Hepatocyte (in vitro differentiated cells): ENCODE measurements around the gene UBE2D2. TPM values are rescaled to one million over a fixed set of nuclear protein-coding genes. Genes with fewer than 3 reads are reported as not detected.
A peak's percentile ranks its signal among the peaks of the same experiment; 100 is the strongest.

Experiments used
- DNase-seq: peaks from one replicate; pipeline ENCODE4 v3.0.0-alpha.2; 2016; ENCODE audit warnings: low spot score
- H2AFZ ChIP-seq: fragments of 200-600 bp; sonication (generic); 2 replicates; pipeline ENCODE4 v1.6.0; 2016; ENCODE audit warnings: antibody characterized with exemption, mild to moderate bottlenecking
- H3K27ac ChIP-seq: fragments of 200-600 bp; sonication (generic); 2 replicates; pipeline ENCODE4 v1.5.1; 2016; ENCODE audit warnings: mild to moderate bottlenecking
- H3K27me3 ChIP-seq: fragments of 200-600 bp; sonication (generic); 2 replicates; pipeline ENCODE4 v1.6.1; 2016
- H3K36me3 ChIP-seq: fragments of 200-600 bp; sonication (generic); replicated peaks from 2 replicates; pipeline ENCODE4 v1.5.1; 2016; ENCODE audit warnings: low read depth; ENCODE audit not compliant: insufficient read depth
- H3K4me1 ChIP-seq: fragments of 200-600 bp; sonication (generic); 2 replicates; pipeline ENCODE4 v1.5.1; 2016; ENCODE audit warnings: mild to moderate bottlenecking, moderate library complexity; ENCODE audit not compliant: insufficient read depth
- H3K4me2 ChIP-seq: fragments of 200-600 bp; sonication (generic); 2 replicates; pipeline ENCODE4 v1.6.0; 2016
- H3K4me3 ChIP-seq: fragments of 200-600 bp; sonication (generic); 2 replicates; pipeline ENCODE4 v1.5.1; 2016; ENCODE audit warnings: mild to moderate bottlenecking
- H3K79me2 ChIP-seq: fragments of 200-600 bp; sonication (generic); 2 replicates; pipeline ENCODE4 v1.6.0; 2017; ENCODE audit warnings: mild to moderate bottlenecking
- H3K9me2 ChIP-seq: fragments of 200-600 bp; sonication (generic); replicated peaks from 2 replicates; pipeline ENCODE4 v1.6.0; 2017; ENCODE audit warnings: mild to moderate bottlenecking; ENCODE audit not compliant: insufficient read depth
- H3K9me3 ChIP-seq: fragments of 200-600 bp; sonication (generic); 2 replicates; pipeline ENCODE4 v1.5.1; 2016; ENCODE audit warnings: low read depth, mild to moderate bottlenecking
- H4K20me1 ChIP-seq: fragments of 200-600 bp; sonication (generic); 2 replicates; pipeline ENCODE4 v1.6.0; 2016; ENCODE audit warnings: mild to moderate bottlenecking; ENCODE audit not compliant: insufficient read depth, poor library complexity, severe bottlenecking
- EZH2 ChIP-seq: fragments of 200-600 bp; sonication (generic); IDR thresholded peaks from 2 replicates; pipeline ENCODE4 v1.6.1; 2016; ENCODE audit warnings: antibody characterized with exemption, mild to moderate bottlenecking, borderline replicate concordance
- EZH2phosphoT487 ChIP-seq: fragments of 200-600 bp; sonication (generic); IDR thresholded peaks from one replicate; pipeline ENCODE4 v1.6.1; 2018; ENCODE audit warnings: antibody characterized with exemption, mild to moderate bottlenecking, low read depth, moderate library complexity; ENCODE audit not compliant: unreplicated experiment, severe bottlenecking
- WGBS: methylation state at CpG from one replicate; pipeline ENCODE4 v1.1.6; 2016; ENCODE audit warnings: low lambda C conversion rate; ENCODE audit errors: missing lambda C conversion rate; 5-methylcytosine and 5-hydroxymethylcytosine counted together
- polyA plus RNA-seq: library from polyadenylated mRNA; unstranded; fragments of >200 nt; fragmentation: Nextera tagmentation; extraction: Ambion mirVana; gene quantifications from 2 replicates; pipeline ENCODE4 v1.2.1, GENCODE V29; 2016
- total RNA-seq: library from RNA; depleted of rRNA; stranded (reverse); fragments of >200 nt; gene quantifications from 2 replicates; pipeline ENCODE4 v1.2.3, GENCODE V29; 2014
- TF ChIP-seq, protein P1 (sequence below): fragments of 200-600 bp; sonication (generic); IDR thresholded peaks from 2 replicates; pipeline ENCODE4 v1.5.1; 2016; ENCODE audit warnings: antibody characterized with exemption, mild to moderate bottlenecking; ENCODE audit not compliant: poor library complexity

UBE2D2 gene
- total and polyA plus RNA-seq, 2 experiments from 2014 or later, result 85.9 to 182 TPM

DNA sequence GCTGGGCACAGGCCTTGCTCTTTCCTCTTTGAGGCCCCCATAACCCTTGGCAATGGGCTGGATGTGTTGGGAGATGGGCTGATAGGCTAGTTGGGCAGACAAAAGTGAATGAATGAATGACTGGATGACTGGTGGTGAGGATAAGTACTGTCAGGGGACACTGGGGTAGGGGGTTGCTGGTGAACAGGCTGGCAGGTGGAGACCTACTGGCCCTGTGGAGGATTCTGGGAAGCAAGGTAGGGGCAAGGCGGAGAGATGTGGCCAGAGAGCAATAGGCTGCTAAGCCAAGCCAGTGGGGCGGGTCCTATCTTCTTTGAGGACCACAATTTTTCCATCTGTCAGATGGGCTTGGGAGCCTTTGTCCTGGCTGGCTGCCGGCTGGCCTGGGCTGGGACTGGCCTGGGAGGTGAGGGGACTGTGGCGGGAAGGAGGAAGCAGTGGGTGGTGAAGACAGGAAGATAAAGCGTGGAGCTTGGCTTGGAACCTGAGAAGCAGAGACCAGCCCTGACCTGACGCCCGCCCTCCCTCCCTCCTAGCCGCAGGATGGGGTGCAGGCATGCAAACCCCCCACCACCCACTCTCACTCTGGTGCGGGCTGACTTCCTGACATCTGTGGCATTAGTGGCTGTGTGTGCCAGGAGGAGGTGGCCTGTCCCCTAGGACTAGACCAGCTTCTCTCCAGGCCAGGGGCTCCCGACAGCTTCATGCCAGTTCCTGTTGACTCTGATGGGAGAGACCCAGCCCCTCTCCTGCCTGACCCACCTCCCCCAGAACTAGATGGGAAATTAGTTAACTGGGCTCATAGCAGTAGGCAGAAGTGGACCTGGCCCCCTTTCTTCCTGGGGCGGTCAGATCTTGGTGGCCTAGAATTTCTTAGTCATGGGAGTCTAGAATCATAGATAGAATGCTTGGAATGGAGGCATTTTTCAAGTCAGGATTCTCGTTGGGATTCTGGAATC, 96.5 kb downstream of the UBE2D2 start:
- H4K20me1 ChIP-seq, result peaks cover 84% of the 10 kb centered on the region
- no peak overlapping the region for H2AFZ ChIP-seq
- no peak for TF ChIP-seq EZH2phosphoT487
- TF ChIP-seq EZH2, result no peak
- TF ChIP-seq, protein P1, sequence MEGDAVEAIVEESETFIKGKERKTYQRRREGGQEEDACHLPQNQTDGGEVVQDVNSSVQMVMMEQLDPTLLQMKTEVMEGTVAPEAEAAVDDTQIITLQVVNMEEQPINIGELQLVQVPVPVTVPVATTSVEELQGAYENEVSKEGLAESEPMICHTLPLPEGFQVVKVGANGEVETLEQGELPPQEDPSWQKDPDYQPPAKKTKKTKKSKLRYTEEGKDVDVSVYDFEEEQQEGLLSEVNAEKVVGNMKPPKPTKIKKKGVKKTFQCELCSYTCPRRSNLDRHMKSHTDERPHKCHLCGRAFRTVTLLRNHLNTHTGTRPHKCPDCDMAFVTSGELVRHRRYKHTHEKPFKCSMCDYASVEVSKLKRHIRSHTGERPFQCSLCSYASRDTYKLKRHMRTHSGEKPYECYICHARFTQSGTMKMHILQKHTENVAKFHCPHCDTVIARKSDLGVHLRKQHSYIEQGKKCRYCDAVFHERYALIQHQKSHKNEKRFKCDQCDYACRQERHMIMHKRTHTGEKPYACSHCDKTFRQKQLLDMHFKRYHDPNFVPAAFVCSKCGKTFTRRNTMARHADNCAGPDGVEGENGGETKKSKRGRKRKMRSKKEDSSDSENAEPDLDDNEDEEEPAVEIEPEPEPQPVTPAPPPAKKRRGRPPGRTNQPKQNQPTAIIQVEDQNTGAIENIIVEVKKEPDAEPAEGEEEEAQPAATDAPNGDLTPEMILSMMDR, result no peak
- DNase-seq, result no peak
- WGBS, result 72% methylated on average over 11 of the region's 12 CpGs
- H3K79me2 ChIP-seq, result peaks cover 96% of the 10 kb centered on the region
- peaks cover 90% of the 10 kb centered on the region for H3K4me1 ChIP-seq
- no peaks in the 10 kb centered on the region for H3K9me2 ChIP-seq
- H3K27me3 ChIP-seq, result no peaks in the 10 kb centered on the region
- no peaks in the 10 kb centered on the region for H3K9me3 ChIP-seq
- no peak overlapping the region for H3K4me3 ChIP-seq
- H3K36me3 ChIP-seq, result no peaks in the 10 kb centered on the region
- peak overlapping the region; percentile 82 for H3K27ac ChIP-seq
- peak overlapping the region; percentile 72 for H3K4me2 ChIP-seq

DNA sequence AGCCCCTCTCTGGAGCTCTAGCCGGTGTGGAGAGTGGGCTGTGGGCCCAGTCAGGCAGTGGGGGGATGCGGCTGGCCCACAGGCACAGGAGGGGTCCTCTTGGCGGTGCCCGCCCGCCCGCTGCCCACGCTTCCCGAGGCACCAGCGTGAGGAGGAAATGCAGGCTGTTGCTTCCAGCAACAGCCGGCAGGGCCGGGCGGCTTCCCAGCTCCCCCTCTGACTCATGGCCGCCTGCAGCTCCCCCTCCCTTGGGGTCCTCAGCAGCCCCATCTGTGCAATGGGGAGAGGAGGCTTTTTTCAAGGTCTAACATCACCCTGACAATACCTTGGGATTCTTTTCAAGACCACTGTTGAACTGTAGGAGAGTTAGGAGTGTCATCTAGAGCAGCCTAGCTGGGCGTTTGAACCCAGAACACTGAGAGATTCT, 97.4 kb downstream of the UBE2D2 start:
- no peak for DNase-seq
- TF ChIP-seq, protein P1, result no peak
- TF ChIP-seq EZH2 (no peak), EZH2phosphoT487 (no peak)
- WGBS, result 85% methylated on average over 14 of the region's 14 CpGs
- Histone ChIP-seq H3K4me1 (peaks cover 82% of the 10 kb centered on the region), H3K27me3 (no peaks in the 10 kb centered on the region), H3K9me3 (no peaks in the 10 kb centered on the region), H4K20me1 (peaks cover 84% of the 10 kb centered on the region), H2AFZ (no peak overlapping the region), H3K36me3 (no peaks in the 10 kb centered on the region), H3K9me2 (no peaks in the 10 kb centered on the region), H3K4me3 (no peak overlapping the region), H3K4me2 (peak overlapping the region; percentile 72), H3K27ac (peak overlapping the region; percentile 82), H3K79me2 (peaks cover 96% of the 10 kb centered on the region)

DNA sequence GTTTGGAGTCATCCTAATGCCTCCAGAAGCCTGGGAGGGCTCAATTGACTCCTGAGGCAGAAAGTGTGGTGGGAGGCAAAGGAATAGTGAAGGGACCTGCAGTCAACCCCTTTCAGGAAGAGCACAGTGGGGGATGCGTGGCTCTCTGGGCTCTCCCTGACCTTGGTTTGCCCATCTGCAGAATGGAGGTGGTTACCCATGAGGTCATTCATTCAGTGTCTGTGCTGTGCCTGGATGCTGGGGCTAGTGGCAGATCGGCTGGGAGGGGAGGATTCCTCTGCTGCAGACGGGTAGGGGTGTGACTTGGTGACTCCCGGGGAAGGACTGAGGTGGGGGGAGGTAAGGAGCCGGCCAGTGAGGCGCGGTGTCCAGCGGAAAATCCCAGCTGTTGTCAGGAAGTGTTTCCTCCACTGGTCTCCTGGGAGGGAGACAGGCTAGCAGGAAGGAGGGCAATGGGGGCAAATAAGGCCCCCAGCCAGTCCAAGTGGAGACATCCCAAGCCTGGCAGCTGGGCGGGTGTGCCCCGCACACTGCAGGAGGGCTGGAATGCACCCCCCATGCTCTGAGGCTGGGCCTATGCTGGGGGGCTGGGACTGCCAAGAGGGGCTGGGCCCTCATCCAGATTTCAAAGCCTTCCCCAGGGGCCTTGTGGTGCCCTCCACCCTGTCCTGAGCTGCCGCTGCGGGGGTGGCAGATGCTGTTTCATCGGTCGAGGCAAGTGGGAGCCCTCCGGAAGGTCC, 98.0 kb downstream of the UBE2D2 start:
- Histone ChIP-seq H3K27me3 (no peaks in the 10 kb centered on the region), H3K4me1 (peaks cover 76% of the 10 kb centered on the region), H3K4me2 (peak overlapping the region; percentile 72), H3K79me2 (peaks cover 96% of the 10 kb centered on the region), H3K9me2 (no peaks in the 10 kb centered on the region), H2AFZ (no peak overlapping the region), H3K27ac (peak overlapping the region; percentile 82), H4K20me1 (peaks cover 85% of the 10 kb centered on the region), H3K9me3 (no peaks in the 10 kb centered on the region), H3K4me3 (no peak overlapping the region), H3K36me3 (no peaks in the 10 kb centered on the region)
- DNase-seq, result peak; percentile 76
- TF ChIP-seq, protein P1, result no peak
- no peak for TF ChIP-seq EZH2
- no peak for TF ChIP-seq EZH2phosphoT487
- 43% methylated on average over 15 of the region's 15 CpGs for WGBS
